Body of pancreas (tissue), 4 donors: ENCODE results near the gene DHX57. TPM values are rescaled to one million over a fixed set of nuclear protein-coding genes. Genes with fewer than 3 reads are reported as not detected.

Experiments used
- ATAC-seq: fragments of 150-250 bp; one replicate; pipeline ENCODE4 v1.9.1; 2016
- DNase-seq, 4 donors: peaks; one replicate each; pipeline ENCODE4 v3.0.0-alpha.2; 2019
- H3K27ac ChIP-seq, 4 donors: fragments of 200-600 bp; sonication (generic); 1 replicate in 3 of 4; 2 replicates in 1 of 4; pipeline versions ENCODE4 v1.5.1 to v1.6.1; 2016 to 2019; ENCODE audit warnings: mild to moderate bottlenecking in 1 of 4, mixed read lengths in 1 of 4, moderate library complexity in 1 of 4
- H3K27me3 ChIP-seq, 2 donors: fragments of 200-600 bp; sonication (generic); one replicate each; pipeline ENCODE4 v1.6.0; 2016; ENCODE audit warnings: mild to moderate bottlenecking in 1 of 2
- H3K36me3 ChIP-seq, 2 donors: fragments of 200-600 bp; sonication (generic); replicated peaks in 1 of 2; 2 replicates each; pipeline ENCODE4 v1.5.1; 2016; ENCODE audit warnings: low read depth in 2 of 2; ENCODE audit not compliant: insufficient read depth in 1 of 2
- H3K4me1 ChIP-seq: fragments of 200-600 bp; sonication (generic); one replicate; pipeline ENCODE4 v1.6.0; 2016
- H3K4me3 ChIP-seq, 2 donors: fragments of 200-600 bp; sonication (generic); 1 replicate in 1 of 2; 2 replicates in 1 of 2; pipeline ENCODE4 v1.5.1; 2016 to 2019
- H3K9me3 ChIP-seq, 3 donors: fragments of 200-600 bp; sonication (generic); 1 replicate in 2 of 3; 2 replicates in 1 of 3; pipeline ENCODE4 v1.5.1; 2016
- POLR2A ChIP-seq, 3 donors: fragments of 450-650 bp; IDR thresholded peaks; one replicate each; pipeline ENCODE4 v1.6.1; 2016; ENCODE audit warnings: antibody characterized with exemption in 3 of 3, mild to moderate bottlenecking in 2 of 3
- WGBS, 2 donors: methylation state at CpG; one replicate each; pipeline ENCODE4 v1.1.5; 2017; 5-methylcytosine and 5-hydroxymethylcytosine counted together
- intact Hi-C: fragments of 100-400 bp; cut with DNase I; formaldehyde crosslinking; loops from one replicate; pipeline ENCODE4 v1.15.1; 2023
- total RNA-seq, 2 donors: library from RNA; depleted of rRNA; stranded (reverse); fragments of >200 nt; gene quantifications; one replicate each; pipeline ENCODE4 v1.1.0, GENCODE V29; 2016
- TF ChIP-seq, protein P1 (sequence below), 7 experiments: fragments of 450-650 bp in 4 of 7; fragments of 200-600 bp in 3 of 7; sonication (generic) in 3 of 7; IDR thresholded peaks; one replicate each; pipeline ENCODE4 v1.5.1; 2016 to 2019; ENCODE audit warnings: antibody characterized with exemption in 7 of 7

Gene DHX57
- total RNA-seq, 2 donors from 2014 or later, result 4.9 to 6.5 TPM

DNA sequence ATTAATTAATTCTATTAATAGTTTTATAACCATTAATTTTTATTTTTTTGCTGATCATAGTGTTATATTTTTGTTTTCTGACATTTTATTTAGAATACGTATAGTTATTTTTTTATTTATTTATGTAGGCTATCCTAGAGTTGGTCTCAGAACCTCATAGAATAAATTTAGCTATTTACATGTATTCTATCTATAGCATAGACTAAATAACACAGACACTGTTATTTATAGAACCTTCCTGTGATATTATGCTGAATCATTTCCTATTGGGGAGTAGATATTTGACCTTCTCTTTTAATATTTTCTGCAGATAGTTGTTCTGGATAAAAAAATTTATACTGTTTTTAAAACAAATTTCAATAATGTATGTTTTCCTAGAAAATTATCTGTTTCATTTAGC is 34.1 kb upstream of the DHX57 start:
- no peak for ATAC-seq
- intact Hi-C loops, result no loop called here
- DNase-seq, result no peak
- no peaks in the 10 kb centered on the region for H3K36me3 ChIP-seq
- no peak overlapping the region for H3K27ac ChIP-seq
- H3K4me1 ChIP-seq, result no peaks in the 10 kb centered on the region
- 94 to 100% methylated on average over 1 of the region's 1 CpG for WGBS, 2 donors
- no peaks in the 10 kb centered on the region for H3K27me3 ChIP-seq
- no peak overlapping the region for H3K4me3 ChIP-seq
- H3K9me3 ChIP-seq, result no peaks in the 10 kb centered on the region
- TF ChIP-seq, protein P1, sequence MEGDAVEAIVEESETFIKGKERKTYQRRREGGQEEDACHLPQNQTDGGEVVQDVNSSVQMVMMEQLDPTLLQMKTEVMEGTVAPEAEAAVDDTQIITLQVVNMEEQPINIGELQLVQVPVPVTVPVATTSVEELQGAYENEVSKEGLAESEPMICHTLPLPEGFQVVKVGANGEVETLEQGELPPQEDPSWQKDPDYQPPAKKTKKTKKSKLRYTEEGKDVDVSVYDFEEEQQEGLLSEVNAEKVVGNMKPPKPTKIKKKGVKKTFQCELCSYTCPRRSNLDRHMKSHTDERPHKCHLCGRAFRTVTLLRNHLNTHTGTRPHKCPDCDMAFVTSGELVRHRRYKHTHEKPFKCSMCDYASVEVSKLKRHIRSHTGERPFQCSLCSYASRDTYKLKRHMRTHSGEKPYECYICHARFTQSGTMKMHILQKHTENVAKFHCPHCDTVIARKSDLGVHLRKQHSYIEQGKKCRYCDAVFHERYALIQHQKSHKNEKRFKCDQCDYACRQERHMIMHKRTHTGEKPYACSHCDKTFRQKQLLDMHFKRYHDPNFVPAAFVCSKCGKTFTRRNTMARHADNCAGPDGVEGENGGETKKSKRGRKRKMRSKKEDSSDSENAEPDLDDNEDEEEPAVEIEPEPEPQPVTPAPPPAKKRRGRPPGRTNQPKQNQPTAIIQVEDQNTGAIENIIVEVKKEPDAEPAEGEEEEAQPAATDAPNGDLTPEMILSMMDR (IDR thresholded peaks at IDR 0.05), result no peak
- TF ChIP-seq POLR2A (IDR thresholded peaks at IDR 0.05), result no peak

- no peak for DNase-seq
- no peaks in the 10 kb centered on the region for H3K27me3 ChIP-seq
- no peak for ATAC-seq
- H3K4me1 ChIP-seq, result no peaks in the 10 kb centered on the region
- intact Hi-C loops, result no loop called here
- TF ChIP-seq POLR2A (IDR thresholded peaks at IDR 0.05), result no peak
- TF ChIP-seq, protein P1 (IDR thresholded peaks at IDR 0.05), result no peak
- no peaks in the 10 kb centered on the region for H3K36me3 ChIP-seq
- no peak overlapping the region for H3K4me3 ChIP-seq
- no peak overlapping the region for H3K27ac ChIP-seq
- H3K9me3 ChIP-seq, result no peaks in the 10 kb centered on the region
- WGBS, 2 donors, result 77 to 83% methylated on average over 2 of the region's 2 CpGs
Observed at GRCh38 chr2:38907743-38908562, 32.2 kb upstream of the DHX57 start.

DNA sequence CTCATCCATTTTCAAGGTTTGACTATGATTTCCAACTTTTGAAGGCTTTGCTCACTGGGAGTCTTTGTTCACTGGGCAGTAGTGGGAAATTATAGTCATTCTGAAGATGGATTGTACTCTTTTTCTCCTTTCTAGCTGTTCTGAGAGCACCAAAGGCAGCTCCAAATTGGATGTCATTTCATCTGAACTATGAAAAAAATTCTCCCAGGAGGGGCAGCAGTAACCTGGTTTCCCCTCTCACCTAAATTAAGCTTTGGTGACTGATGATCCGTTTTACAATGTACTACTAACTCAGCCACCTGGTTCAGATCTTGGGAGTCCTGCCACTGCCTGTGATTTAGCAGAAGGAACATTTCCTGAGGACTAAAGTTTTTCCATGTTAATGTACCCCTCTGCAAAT is 31.5 kb upstream of the DHX57 start:
- no peak for ATAC-seq
- WGBS, 2 donors, result 60 to 78% methylated on average over 1 of the region's 1 CpG
- no peak for TF ChIP-seq POLR2A (IDR thresholded peaks at IDR 0.05)
- TF ChIP-seq, protein P1 (IDR thresholded peaks at IDR 0.05), result no peak

GRCh38 chr2:38905251-38905650 is 29.5 kb upstream of the DHX57 start:
- TF ChIP-seq POLR2A (IDR thresholded peaks at IDR 0.05), result no peak
- TF ChIP-seq, protein P1 (IDR thresholded peaks at IDR 0.05), result no peak
- no peaks in the 10 kb centered on the region for H3K4me1 ChIP-seq
- no peak overlapping the region for H3K27ac ChIP-seq
- no peaks in the 10 kb centered on the region for H3K27me3 ChIP-seq
- 68 to 78% methylated on average over 2 of the region's 2 CpGs for WGBS, 2 donors
- ATAC-seq, result no peak
- no peak overlapping the region for H3K4me3 ChIP-seq
- no peak for DNase-seq
- H3K9me3 ChIP-seq, result no peaks in the 10 kb centered on the region
- intact Hi-C loops, result no loop called here
- H3K36me3 ChIP-seq, result no peaks in the 10 kb centered on the region

More for the DNA sequence above, 31.5 kb upstream of the DHX57 start:
- Histone ChIP-seq H3K9me3 (no peaks in the 10 kb centered on the region), H3K4me3 (no peak overlapping the region), H3K4me1 (no peaks in the 10 kb centered on the region), H3K27ac (no peak overlapping the region), H3K36me3 (no peaks in the 10 kb centered on the region), H3K27me3 (no peaks in the 10 kb centered on the region)
- no peak for DNase-seq
- intact Hi-C loops, result no loop called here

DNA sequence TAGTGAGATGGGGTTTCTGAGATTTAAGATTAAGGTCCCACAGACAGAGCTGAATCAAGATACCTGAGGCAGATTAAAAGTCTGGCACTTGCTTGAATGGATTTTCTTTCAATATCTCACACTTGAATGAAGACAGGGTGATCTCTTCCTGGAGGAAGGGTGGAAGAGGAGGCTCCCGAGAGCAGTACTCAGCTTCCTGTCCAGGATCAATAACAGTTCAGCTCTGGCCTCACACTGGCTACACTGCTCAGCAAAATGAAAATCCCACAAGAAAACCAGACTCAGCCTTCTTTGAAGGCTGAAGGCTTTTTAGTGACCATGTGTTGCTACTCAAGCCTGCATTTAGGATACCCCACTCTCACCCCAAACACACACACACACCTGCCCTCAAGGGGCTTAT is 25.0 kb upstream of the DHX57 start:
- DNase-seq (no peak), ATAC-seq (no peak)
- no peaks in the 10 kb centered on the region for H3K9me3 ChIP-seq
- no peaks in the 10 kb centered on the region for H3K4me1 ChIP-seq
- no peak overlapping the region for H3K27ac ChIP-seq
- TF ChIP-seq POLR2A (IDR thresholded peaks at IDR 0.05), result no peak
- TF ChIP-seq, protein P1 (IDR thresholded peaks at IDR 0.05), result no peak
- 64 to 73% methylated on average over 1 of the region's 1 CpG for WGBS, 2 donors
- intact Hi-C loops, result no loop called here
- H3K27me3 ChIP-seq, result no peaks in the 10 kb centered on the region
- no peaks in the 10 kb centered on the region for H3K36me3 ChIP-seq
- no peak overlapping the region for H3K4me3 ChIP-seq
